Lower lobe of right lung (tissue), 2 donors: ENCODE measurements around the gene ZSWIM5. TPM values are rescaled to one million over a fixed set of nuclear protein-coding genes. Genes with fewer than 3 reads are reported as not detected.

Source experiments
- ATAC-seq, 2 donors: fragments of 200-7000 bp; cut with Tn5 transposase; one replicate each; pipeline ENCODE4 v1.9.1; 2020 to 2022; ENCODE audit warnings: mild to moderate bottlenecking in 2 of 2, moderate library complexity in 2 of 2
- DNase-seq: peaks from one replicate; pipeline ENCODE4 v3.0.0-alpha.2; 2020
- H3K27ac ChIP-seq: fragments of 200-600 bp; one replicate; pipeline ENCODE4 v1.8.0; 2022
- H3K27me3 ChIP-seq: fragments of 200-600 bp; one replicate; pipeline ENCODE4 v1.8.0; 2022; ENCODE audit warnings: low read depth
- H3K36me3 ChIP-seq: fragments of 200-600 bp; one replicate; pipeline ENCODE4 v1.8.0; 2022; ENCODE audit warnings: mild to moderate bottlenecking
- H3K4me1 ChIP-seq: fragments of 200-600 bp; one replicate; pipeline ENCODE4 v1.8.0; 2022
- H3K4me3 ChIP-seq: fragments of 200-600 bp; one replicate; pipeline ENCODE4 v1.8.0; 2022; ENCODE audit warnings: mild to moderate bottlenecking
- H3K9me3 ChIP-seq: fragments of 200-600 bp; one replicate; pipeline ENCODE4 v1.8.0; 2022
- intact Hi-C: fragments of 100-400 bp; cut with DNase I; formaldehyde crosslinking; loops from one replicate; pipeline ENCODE4 v1.11.0; 2022
- total RNA-seq: library from RNA; stranded (reverse); fragmentation: NEBNext Ultra II Directional; extraction: Animal tissue kit (Norgen Biotek cat#: 25700); gene quantifications from one replicate; pipeline ENCODE4 v1.2.1, GENCODE V29; 2021
- TF ChIP-seq, protein P1 (sequence below): fragments of 200-600 bp; IDR thresholded peaks from one replicate; pipeline ENCODE4 v1.8.0; 2022; ENCODE audit warnings: antibody characterized with exemption, mild to moderate bottlenecking
- donor health status: DM: no; HTN: yes; CAD: no; lungs with severe emphysema.

The ZSWIM5 gene
- total RNA-seq, 1 donor from 2014 or later: 3.6 TPM

DNA sequence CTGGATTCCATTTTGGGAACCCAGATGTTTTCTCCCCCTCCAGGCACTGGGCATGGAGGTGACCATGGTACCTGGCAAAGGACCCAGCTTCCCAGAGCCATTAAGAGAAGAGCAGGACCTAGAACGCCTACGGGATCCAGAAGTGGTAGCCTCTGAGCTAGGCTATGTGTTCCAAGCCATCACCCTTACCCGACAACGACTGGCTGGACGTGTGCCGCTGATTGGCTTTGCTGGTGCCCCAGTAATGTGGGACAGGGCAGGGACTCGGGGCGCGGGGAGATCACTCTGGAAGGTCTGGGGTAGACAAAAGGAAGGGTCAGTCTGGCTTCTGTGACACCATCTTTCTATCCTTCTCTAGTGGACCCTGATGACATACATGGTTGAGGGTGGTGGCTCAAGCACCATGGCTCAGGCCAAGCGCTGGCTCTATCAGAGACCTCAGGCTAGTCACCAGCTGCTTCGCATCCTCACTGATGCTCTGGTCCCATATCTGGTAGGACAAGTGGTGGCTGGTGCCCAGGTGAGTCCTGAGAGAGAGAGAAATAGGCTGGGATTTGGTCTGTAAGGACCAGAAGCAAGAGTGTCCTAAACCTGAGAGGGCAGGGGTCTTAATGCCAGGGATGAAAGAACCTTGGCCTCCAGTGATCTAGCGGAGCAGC, 192.7 kb downstream of the ZSWIM5 start:
- Histone ChIP-seq H3K36me3 (peaks cover 16% of the 10 kb centered on the region), H3K27me3 (no peaks in the 10 kb centered on the region), H3K9me3 (no peaks in the 10 kb centered on the region), H3K4me1 (peaks cover 38% of the 10 kb centered on the region), H3K27ac (no peak overlapping the region), H3K4me3 (no peak overlapping the region)
- TF ChIP-seq, protein P1, sequence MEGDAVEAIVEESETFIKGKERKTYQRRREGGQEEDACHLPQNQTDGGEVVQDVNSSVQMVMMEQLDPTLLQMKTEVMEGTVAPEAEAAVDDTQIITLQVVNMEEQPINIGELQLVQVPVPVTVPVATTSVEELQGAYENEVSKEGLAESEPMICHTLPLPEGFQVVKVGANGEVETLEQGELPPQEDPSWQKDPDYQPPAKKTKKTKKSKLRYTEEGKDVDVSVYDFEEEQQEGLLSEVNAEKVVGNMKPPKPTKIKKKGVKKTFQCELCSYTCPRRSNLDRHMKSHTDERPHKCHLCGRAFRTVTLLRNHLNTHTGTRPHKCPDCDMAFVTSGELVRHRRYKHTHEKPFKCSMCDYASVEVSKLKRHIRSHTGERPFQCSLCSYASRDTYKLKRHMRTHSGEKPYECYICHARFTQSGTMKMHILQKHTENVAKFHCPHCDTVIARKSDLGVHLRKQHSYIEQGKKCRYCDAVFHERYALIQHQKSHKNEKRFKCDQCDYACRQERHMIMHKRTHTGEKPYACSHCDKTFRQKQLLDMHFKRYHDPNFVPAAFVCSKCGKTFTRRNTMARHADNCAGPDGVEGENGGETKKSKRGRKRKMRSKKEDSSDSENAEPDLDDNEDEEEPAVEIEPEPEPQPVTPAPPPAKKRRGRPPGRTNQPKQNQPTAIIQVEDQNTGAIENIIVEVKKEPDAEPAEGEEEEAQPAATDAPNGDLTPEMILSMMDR: no peak
- intact Hi-C loops: no loop called here
- no peak for DNase-seq
- ATAC-seq: no peak

DNA sequence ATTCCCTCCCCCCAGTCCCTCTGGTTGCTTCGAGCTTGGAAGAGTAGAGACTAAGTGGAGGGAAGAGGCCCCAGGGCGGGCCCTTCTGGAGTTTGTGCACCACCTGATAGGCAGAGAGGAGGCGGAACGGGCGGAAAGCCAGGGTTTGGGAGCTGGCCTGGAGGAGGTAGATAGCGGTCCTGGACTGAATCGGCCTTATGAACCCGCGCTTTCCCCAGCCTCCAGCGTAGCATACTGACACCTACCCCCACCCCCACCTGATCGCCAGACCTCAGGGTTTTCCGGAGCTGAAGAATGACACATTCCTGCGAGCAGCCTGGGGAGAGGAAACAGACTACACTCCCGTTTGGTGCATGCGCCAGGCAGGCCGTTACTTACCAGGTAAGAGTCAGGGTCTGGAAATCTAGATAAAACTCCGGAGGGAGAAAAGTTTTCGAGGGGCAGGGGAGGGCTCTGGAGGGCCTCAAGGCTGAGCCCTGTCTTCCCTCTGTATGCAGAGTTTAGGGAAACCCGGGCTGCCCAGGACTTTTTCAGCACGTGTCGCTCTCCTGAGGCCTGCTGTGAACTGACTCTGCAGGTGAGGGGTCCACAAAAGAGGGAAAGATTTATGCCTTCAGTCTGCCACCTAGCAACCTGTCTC, 193.6 kb downstream of the ZSWIM5 start:
- ATAC-seq: peak; percentile 44 to 65
- TF ChIP-seq, protein P1: no peak
- Histone ChIP-seq H3K9me3 (no peaks in the 10 kb centered on the region), H3K36me3 (peaks cover 26% of the 10 kb centered on the region), H3K4me3 (peak overlapping the region; percentile 96), H3K4me1 (peaks cover 38% of the 10 kb centered on the region), H3K27ac (peak overlapping the region; percentile 84), H3K27me3 (no peaks in the 10 kb centered on the region)
- intact Hi-C loops: no loop called here
- DNase-seq: peak; percentile 86

DNA sequence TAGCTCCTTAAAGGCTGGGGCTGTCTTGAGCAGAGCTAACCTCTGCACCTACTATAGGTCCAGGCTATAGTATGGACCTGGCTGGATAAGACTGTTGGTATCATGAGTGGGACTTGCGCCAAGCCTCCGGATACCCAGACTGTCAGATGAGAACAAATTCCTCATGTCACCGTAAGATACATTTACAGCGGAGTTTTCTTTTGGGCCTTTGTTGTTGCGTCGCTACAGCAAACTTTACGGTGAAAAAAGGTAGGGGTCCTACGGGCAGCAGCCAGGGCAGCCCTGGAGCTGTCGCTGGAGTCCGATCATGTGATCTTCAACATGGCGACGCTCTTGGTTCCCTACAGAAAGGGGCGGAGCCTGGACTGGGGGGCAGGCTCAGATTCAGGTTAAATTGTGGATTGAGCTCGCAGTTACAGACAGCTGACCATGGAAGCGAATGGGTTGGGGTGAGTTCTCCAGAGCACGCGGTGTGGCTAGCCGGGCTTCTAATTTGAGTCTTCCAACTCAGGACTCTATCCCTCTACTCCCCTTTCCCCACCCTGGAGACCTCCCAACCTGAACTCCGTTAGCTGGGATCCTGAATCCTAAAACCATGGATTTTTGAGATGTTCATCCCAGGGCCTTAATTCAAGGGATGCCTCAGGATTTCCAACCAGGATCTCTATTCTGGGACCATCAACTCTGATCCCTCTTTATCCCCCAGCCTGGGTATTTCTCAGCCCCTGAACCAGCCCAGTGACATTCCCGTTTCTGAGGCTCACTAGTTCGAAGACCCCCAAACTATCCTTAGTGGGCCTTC, 194.4 kb downstream of the ZSWIM5 start, which contains the start of gene UROD:
TSS of gene UROD (plus strand) at position 418 of the 802 bp plus-strand sequence. CDS start at position 430, 12 bp downstream.
- Histone ChIP-seq H3K4me1 (peaks cover 38% of the 10 kb centered on the region), H3K36me3 (peaks cover 33% of the 10 kb centered on the region), H3K9me3 (no peaks in the 10 kb centered on the region), H3K27me3 (no peaks in the 10 kb centered on the region), H3K4me3 (peak within 1 kb of the TSS; percentile 96), H3K27ac (peak within 1 kb of the TSS; percentile 84)
- ATAC-seq (peak; percentile 95), DNase-seq (peak; percentile 95)
- TF ChIP-seq, protein P1: no peak
- intact Hi-C loops: no loop called here

DNA sequence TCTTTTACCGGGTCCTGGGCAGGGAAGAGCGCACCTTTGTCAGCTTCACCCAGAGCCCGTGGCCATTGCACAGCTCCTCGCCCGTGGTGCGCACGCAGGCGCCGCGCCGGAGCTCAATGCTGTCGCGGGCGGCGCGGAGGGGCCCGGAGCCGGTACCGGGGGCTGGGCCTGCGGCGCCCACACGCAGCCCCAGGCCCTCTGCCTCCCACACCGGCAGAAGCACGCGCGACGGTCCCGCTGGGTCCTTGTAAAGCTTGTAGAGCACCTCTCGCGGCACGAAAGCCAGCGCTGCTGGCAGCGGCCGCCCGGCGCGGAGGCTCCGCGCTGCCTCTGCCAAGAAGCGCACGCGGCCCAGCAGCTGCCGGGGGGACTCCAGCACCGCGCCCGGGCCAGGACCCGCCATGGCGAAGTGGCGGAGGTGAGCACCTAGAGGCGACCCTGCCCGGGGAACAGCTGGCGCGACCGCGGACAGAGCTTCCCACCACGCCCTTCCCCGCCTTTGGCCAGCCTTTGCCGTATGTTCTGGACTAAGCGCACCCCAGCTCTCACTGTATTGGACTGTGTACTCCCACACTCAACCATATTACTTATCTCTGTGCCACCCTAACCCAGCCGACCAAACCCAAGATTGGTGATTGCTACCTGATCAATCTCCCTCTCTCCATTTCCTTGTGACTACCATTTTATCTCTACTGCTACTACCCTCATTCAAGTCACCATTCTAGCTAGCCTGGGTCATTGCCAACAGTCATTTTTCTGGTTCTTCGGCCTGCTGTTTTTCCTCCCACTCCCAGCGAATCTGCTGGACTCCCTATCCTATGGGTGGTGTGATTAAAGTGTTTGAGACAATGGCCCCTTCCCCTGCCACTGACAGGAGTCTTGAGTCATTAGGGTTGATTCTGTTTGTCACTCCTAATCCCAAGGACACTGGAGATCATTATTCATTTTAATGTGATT, 195.3 kb downstream of the ZSWIM5 start, which contains the start of gene HECTD3:
TSS of gene HECTD3 (minus strand) at position 470 of the 957 bp plus-strand sequence. CDS start at position 403, 67 bp downstream.
- H3K27me3 ChIP-seq: no peaks in the 10 kb centered on the region
- H3K4me3 ChIP-seq: peak within 1 kb of the TSS; percentile 96
- intact Hi-C loops: no loop called here
- ATAC-seq (peak; percentile 89 to 95), DNase-seq (peak; percentile 85)
- peaks cover 42% of the 10 kb centered on the region for H3K36me3 ChIP-seq
- peak within 1 kb of the TSS; percentile 84 for H3K27ac ChIP-seq
- no peaks in the 10 kb centered on the region for H3K9me3 ChIP-seq
- TF ChIP-seq, protein P1: no peak
- peaks cover 38% of the 10 kb centered on the region for H3K4me1 ChIP-seq
